K562 (cell line): Measurements from ENCODE around the gene MS4A4E. TPM values are rescaled to one million over a fixed set of nuclear protein-coding genes. Genes with fewer than 3 reads are reported as not detected.
A peak's percentile ranks its signal among the peaks of the same experiment; 100 is the strongest.

Source experiments
- ATAC-seq: fragments of 200-7000 bp; cut with Tn5 transposase; 3 replicates; pipeline ENCODE4 v1.9.1; 2020; ENCODE audit warnings: moderate library complexity
- BruUV-seq: library from RNA; stranded (reverse); fragments of 400-500 nt; replicated peaks from 2 replicates; lab custom pipeline; 2021; lab: Mats Ljungman, UMichigan
- CTCF ChIA-PET: fragments of 300-600 bp; formaldehyde crosslinking; extraction: SDS; loops from one replicate; lab custom pipeline; 2021; ENCODE audit warnings: low intra/inter-chr PET ratio; lab: Yijun Ruan, JAX
- POLR2A ChIA-PET: fragments of 300-600, 350-650 bp; sonication (Branson Sonifier 250); formaldehyde crosslinking; extraction: SDS; loops from one replicate; lab custom pipeline; 2021; ENCODE audit warnings: antibody characterized with exemption, inconsistent platforms; lab: Yijun Ruan, JAX
- DNase-seq, 4 experiments: peaks; one replicate each; pipeline versions ENCODE4 v3.0.0 to v3.0.0-alpha.2; 2011 to 2018; ENCODE audit warnings: low spot score in 3 of 4, mixed read lengths in 3 of 4; ENCODE audit errors: extremely low read depth in 1 of 4
- FAIRE-seq: peaks from 2 replicates; lab custom pipeline; 2011; peaks lifted over from hg19 to GRCh38; lab: Jason Lieb, UNC
- H2AFZ ChIP-seq: 2 replicates; pipeline ENCODE4 v1.6.0; 2011; ENCODE audit warnings: low read depth, low read length, control low read depth, inconsistent platforms
- H3K27ac ChIP-seq: fragments of 200-600 bp; 3 replicates; pipeline ENCODE4 v1.8.0; 2011; ENCODE audit warnings: low read depth, mild to moderate bottlenecking, control low read depth, inconsistent platforms, low read length, moderate library complexity, mixed read lengths; ENCODE audit errors: extremely low read depth
- H3K27me3 ChIP-seq, 2 experiments: fragments of 300-600 bp in 1 of 2; 2 replicates in 1 of 2; 3 replicates in 1 of 2; pipeline versions ENCODE4 v1.6.0 to v1.8.0; 2011; ENCODE audit warnings: inconsistent platforms in 2 of 2, low read length in 2 of 2, mild to moderate bottlenecking in 1 of 2, mixed read lengths in 1 of 2, moderate library complexity in 1 of 2; ENCODE audit not compliant: control insufficient read depth in 2 of 2, insufficient read depth in 2 of 2
- H3K36me3 ChIP-seq: fragments of 300-600 bp; 3 replicates; pipeline ENCODE4 v1.8.0; 2011; ENCODE audit warnings: mild to moderate bottlenecking, low read length, inconsistent platforms; ENCODE audit not compliant: control insufficient read depth, insufficient read depth
- H3K4me1 ChIP-seq, 2 experiments: fragments of 200-600 bp in 1 of 2; replicated peaks in 1 of 2; 2 replicates in 1 of 2; 3 replicates in 1 of 2; pipeline versions ENCODE4 v1.5.1 to v1.8.0; 2011; ENCODE audit warnings: inconsistent platforms in 2 of 2, low read length in 2 of 2, mild to moderate bottlenecking in 1 of 2, mixed read lengths in 1 of 2, moderate library complexity in 1 of 2; ENCODE audit not compliant: control insufficient read depth in 2 of 2, insufficient read depth in 2 of 2
- H3K4me2 ChIP-seq: 2 replicates; pipeline ENCODE4 v1.6.1; 2011; ENCODE audit warnings: low read length, control low read depth, inconsistent platforms, mixed read lengths; ENCODE audit not compliant: insufficient read depth
- H3K4me3 ChIP-seq: fragments of 200-600 bp; sonication (generic), shearing (Covaris generic); 2 replicates; pipeline ENCODE4 v1.5.1; 2016; ENCODE audit warnings: control low read depth, inconsistent platforms
- H3K79me2 ChIP-seq: fragments of 200-600 bp; 3 replicates; pipeline ENCODE4 v1.8.0; 2011; ENCODE audit warnings: low read length, inconsistent platforms; ENCODE audit not compliant: control insufficient read depth, insufficient read depth
- H3K9ac ChIP-seq, 2 experiments: 2 replicates each; pipeline versions ENCODE4 v1.6.0 to v1.6.1; 2011; ENCODE audit warnings: low read depth in 2 of 2, low read length in 2 of 2, control low read depth in 1 of 2, inconsistent platforms in 1 of 2, mild to moderate bottlenecking in 1 of 2, mixed read lengths in 1 of 2; ENCODE audit not compliant: insufficient read depth in 1 of 2
- H3K9me1 ChIP-seq: one replicate; pipeline ENCODE4 v1.6.0; 2011; ENCODE audit warnings: inconsistent platforms, mild to moderate bottlenecking, low read length, moderate library complexity; ENCODE audit not compliant: control insufficient read depth, insufficient read depth
- H3K9me3 ChIP-seq: replicated peaks from 2 replicates; pipeline ENCODE4 v1.5.1; 2011; ENCODE audit warnings: low read depth, low read length, inconsistent platforms; ENCODE audit not compliant: control insufficient read depth, insufficient read depth
- H4K20me1 ChIP-seq: replicated peaks from 2 replicates; pipeline ENCODE4 v1.6.1; 2011; ENCODE audit warnings: low read length, inconsistent platforms, mixed read lengths; ENCODE audit not compliant: control insufficient read depth, insufficient read depth
- BCOR ChIP-seq: fragments of 450-650 bp; IDR thresholded peaks from 2 replicates; pipeline ENCODE4 v1.6.1; 2016
- CBX2 ChIP-seq: fragments of 200-600 bp; sonication (generic); IDR thresholded peaks from one replicate; pipeline ENCODE4 v1.6.1; 2012; ENCODE audit warnings: mild to moderate bottlenecking, low read length, inconsistent platforms; ENCODE audit not compliant: insufficient read depth, poor library complexity, severe bottlenecking
- SRF ChIP-seq, 2 experiments: fragments of 250-450, 450-650 bp in 1 of 2; sonication (Bioruptor Pico) in 1 of 2; sonication (generic) in 1 of 2; formaldehyde crosslinking; IDR thresholded peaks; 2 replicates each; pipeline versions ENCODE4 v1.5.0 to v1.5.1; 2020 to 2022; ENCODE audit warnings: mild to moderate bottlenecking in 1 of 2, missing genetic modification reagents in 1 of 2
- YBX1 ChIP-seq: fragments of 450-650 bp; IDR thresholded peaks from 2 replicates; pipeline ENCODE4 v1.7.1; 2016; ENCODE audit warnings: mild to moderate bottlenecking
- ZNF121 ChIP-seq: sonication (generic); formaldehyde crosslinking; conservative IDR thresholded peaks from 2 replicates; pipeline ENCODE4 v1.8.0; 2022; ENCODE audit warnings: missing genetic modification reagents
- ZNF316 ChIP-seq: fragments of 450-650 bp; IDR thresholded peaks from 2 replicates; pipeline ENCODE4 v1.6.1; 2016
- ZNF354B ChIP-seq: fragments of 250-450 bp; sonication (Bioruptor Pico); IDR thresholded peaks from 2 replicates; pipeline ENCODE4 v1.4.0; 2020
- ZNF764 ChIP-seq: fragments of 250-450 bp; sonication (Bioruptor Pico); IDR thresholded peaks from 2 replicates; pipeline ENCODE4 v1.4.0; 2020; ENCODE audit warnings: low read depth, mild to moderate bottlenecking, moderate library complexity
- WGBS: fragments of 100-300 bp; shearing (Covaris generic); methylation state at CpG from one replicate; pipeline ENCODE4 v1.1.6; 2016; ENCODE audit warnings: low coverage, mixed read lengths; ENCODE audit not compliant: insufficient coverage; ENCODE audit errors: missing lambda C conversion rate; 5-methylcytosine and 5-hydroxymethylcytosine counted together
- in situ Hi-C: fragments of 300-500 bp; cut with MboI; formaldehyde crosslinking; loops from 4 replicates; pipeline ENCODE4 v1.15.0; 2018; ENCODE audit warnings: inconsistent platforms, mixed read lengths
- intact Hi-C: fragments of 100-400 bp; cut with micrococcal nuclease; formaldehyde crosslinking; loops from 2 replicates; pipeline ENCODE4 v1.14.2; 2022
- polyA plus RNA-seq, 8 experiments: library from polyadenylated mRNA; depleted of rRNA in 4 of 8; stranded (reverse) in 5 of 8; unstranded in 3 of 8; fragments of >200 nt; fragmentation: Nextera tagmentation in 2 of 8; fragmentation: Illumina TruSeq in 1 of 8; extraction: Ambion mirVana in 2 of 8; extraction: Trizol in 1 of 8; gene quantifications; 2 replicates each; pipeline versions ENCODE4 v1.2.1 to v1.2.3, GENCODE V29; 2011 to 2014; ENCODE audit warnings: inconsistent platforms in 1 of 8, missing spikeins in 1 of 8
- total RNA-seq, 7 experiments: library from RNA; depleted of rRNA in 6 of 7; stranded (reverse); fragments of >200 nt in 6 of 7; fragmentation: Illumina TruSeq in 2 of 7; extraction: Trizol in 2 of 7; gene quantifications; 2 replicates each; pipeline versions ENCODE4 v1.2.1 to v1.2.3, GENCODE V29; 2011 to 2021; ENCODE audit warnings: low replicate concordance in 1 of 7

MS4A4E gene
- total and polyA plus RNA-seq, 9 of the 15 experiments (the other 6 are each of a cell fraction or from before 2014, with no cell fraction given), result 0.11 to 0.81 (median 0.36) TPM; not detected in 2

GRCh38 chr11:60252213-60253108 is 9.5 kb upstream of the MS4A4E start:
- Histone ChIP-seq H3K9me1 (no peaks in the 10 kb centered on the region), H3K9ac (no peak overlapping the region), H3K27me3 (no peaks in the 10 kb centered on the region; a peak in 1 of 5 replicates), H3K27ac (no peak overlapping the region), H3K4me2 (no peak overlapping the region), H3K4me3 (no peak overlapping the region), H2AFZ (no peak overlapping the region), H3K9me3 (no peaks in the 10 kb centered on the region), H3K36me3 (no peaks in the 10 kb centered on the region), H3K79me2 (no peaks in the 10 kb centered on the region), H4K20me1 (no peaks in the 10 kb centered on the region), H3K4me1 (no peaks in the 10 kb centered on the region)
- WGBS, result 36% methylated on average over 2 of the region's 2 CpGs
- ChIA-PET POLR2A (no interaction called here), CTCF (interaction anchor here (1.2 to 1.7 kb wide), 3 partner anchors 83 to 431 kb away, joined by 5 to 14 read pairs (median 6); no protein-coding TSS in a partner anchor)
- intact Hi-C loops (loop anchor here (5.0 kb wide), 2 partner anchors 120 to 330 kb away; no protein-coding TSS in a partner anchor), in situ Hi-C loops (loop anchor here (10.0 kb wide), 1 partner anchor 428 kb away; no protein-coding TSS in a partner anchor)
- DNase-seq (no peak), FAIRE-seq (no peak), ATAC-seq (no peak)
- TF ChIP-seq CBX2 (no peak), SRF (CRISPR knock-in tag; IDR thresholded peaks at IDR 0.05) (no peak), ZNF316 (peak; percentile 29; the same call in 1 of the 2 replicates), BCOR (no peak), YBX1 (no peak), ZNF354B (CRISPR knock-in tag) (no peak), ZNF764 (CRISPR knock-in tag) (no peak), ZNF121 (no peak)
- no TSS peak for BruUV-seq
